HG02588 (cell line): Measurements from ENCODE around the gene BTBD9.

Experiments used
- ATAC-seq: cut with Tn5 transposase; IDR thresholded peaks from one replicate; pipeline ENCODE4 v1.9.1; 2021; ENCODE audit warnings: mild to moderate bottlenecking, moderate library complexity; ENCODE audit not compliant: unreplicated experiment

BTBD9 gene

DNA sequence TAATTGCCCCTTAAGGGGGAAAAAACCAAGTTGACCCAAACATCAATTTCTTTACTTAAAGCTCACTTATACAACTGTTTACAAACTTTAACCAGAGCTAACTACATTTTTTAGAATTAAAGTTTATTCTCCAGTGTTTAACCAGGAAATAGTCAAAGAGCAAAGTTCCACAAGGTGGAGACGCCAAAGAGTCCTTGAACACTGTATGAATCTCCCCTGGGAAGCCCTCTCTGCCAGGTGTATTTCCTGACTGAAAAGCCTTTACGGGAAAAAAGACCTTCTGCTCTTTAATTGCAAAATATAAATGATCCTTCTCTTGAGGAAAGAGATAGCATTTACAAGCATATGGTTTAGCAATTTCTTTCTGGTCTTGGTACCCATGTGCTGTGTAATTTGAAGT, 36.2 kb downstream of the BTBD9 start:
- no peak for ATAC-seq

DNA sequence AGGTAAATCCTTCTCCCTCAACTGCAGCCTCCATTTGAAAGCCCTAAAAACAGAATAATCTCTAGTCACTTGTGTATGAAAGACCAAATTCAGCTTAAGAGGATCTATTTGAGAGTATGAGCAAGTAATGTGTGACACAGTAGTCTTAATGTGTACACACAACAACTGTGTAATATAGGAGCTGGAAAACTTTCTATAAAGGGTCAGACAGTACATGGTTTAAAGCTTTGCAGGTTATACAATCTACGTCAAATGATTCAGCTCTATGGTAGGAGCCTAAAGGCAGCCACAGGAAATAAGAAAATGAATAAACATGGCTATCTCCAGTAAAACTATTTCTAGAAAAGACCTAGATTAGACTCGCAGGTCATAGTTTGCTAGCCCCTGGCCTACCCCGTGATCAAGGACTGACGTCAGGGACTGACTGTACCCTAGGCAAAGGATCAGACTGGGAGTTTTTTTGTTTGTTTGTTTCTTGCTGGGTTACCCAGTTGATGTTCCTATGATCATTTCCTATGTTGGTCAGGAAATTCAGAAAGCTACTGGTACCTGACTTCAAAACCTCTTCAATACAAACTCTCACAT, 39.7 kb downstream of the BTBD9 start:
- no peak for ATAC-seq

DNA sequence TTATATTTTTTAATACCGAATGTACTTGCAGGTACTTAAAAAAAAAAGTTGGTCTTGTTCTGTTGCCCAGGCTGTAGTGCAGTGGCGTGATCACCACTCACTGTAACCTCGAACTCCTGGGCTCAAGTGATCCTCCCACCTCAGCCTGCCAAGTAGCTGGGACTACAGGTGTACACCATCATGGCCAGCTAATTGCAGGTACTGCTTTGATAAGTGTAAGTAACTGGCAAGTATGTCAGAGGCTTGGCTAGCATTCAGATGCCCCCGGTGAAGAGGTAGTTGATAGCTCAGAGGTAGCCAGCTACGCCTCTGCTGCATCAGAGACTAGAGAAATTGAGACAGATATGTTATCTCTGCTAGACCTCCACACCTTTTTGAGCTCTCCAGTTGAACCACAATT, 40.5 kb downstream of the BTBD9 start:
- ATAC-seq, result no peak

GRCh38 chr6:38593998-38594665, 45.6 kb downstream of the BTBD9 start:
- ATAC-seq, result no peak

DNA sequence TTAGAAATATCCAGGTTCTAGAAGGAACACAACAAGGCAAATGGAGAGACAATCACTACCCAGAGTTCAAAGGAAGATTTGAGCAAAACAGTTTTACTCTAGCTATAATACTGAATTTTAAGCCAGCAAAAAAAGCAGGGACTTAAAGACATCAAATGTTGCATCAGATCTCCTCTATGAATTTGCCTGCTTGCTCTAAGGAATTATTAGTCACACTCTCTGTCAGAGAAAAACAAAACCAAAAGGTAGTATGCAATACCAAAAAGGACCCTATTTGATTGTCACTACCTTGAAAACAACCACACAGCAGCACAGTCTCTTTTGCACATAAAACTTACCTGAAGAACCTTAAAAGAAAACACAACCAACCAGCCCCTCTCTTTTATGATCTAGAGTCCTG, 46.3 kb downstream of the BTBD9 start:
- ATAC-seq, result no peak

DNA sequence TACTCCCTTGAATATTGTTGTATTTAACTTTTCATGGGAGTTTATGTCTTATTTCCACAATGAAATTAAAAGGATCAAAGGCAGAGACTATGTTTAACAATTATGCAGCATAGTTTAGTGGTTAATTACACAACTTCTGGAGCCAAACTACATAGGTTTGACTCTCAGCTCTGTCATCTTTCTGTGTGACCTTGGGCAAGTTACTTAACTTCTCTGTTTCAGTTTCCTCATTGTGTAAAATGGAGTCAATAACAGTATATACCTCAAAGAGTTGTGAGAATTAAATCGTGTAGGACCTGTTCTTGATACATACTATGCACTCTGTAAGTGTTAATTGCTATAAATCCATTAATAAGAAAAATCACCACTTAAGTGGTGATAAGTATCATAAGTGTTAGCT, 48.3 kb downstream of the BTBD9 start:
- ATAC-seq, result no peak

DNA sequence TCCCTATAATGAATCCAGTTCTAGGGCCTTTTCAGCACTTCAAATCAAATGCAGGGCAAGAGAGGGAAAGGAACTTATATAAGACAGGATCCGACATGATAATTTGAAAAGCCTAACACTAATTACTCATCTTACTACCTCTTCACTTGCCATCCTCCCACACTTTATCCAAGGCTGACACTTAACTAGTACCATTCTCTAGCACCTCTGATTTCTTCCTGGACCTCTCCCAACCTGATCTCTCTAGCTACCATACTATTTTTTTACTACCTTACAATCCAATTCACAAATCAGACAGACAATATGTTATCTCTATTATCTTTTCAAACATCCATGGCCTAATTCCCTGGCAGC, 50.4 kb downstream of the BTBD9 start:
- ATAC-seq, result no peak

GRCh38 chr6:38588631-38589366, 50.9 kb downstream of the BTBD9 start:
- no peak for ATAC-seq

DNA sequence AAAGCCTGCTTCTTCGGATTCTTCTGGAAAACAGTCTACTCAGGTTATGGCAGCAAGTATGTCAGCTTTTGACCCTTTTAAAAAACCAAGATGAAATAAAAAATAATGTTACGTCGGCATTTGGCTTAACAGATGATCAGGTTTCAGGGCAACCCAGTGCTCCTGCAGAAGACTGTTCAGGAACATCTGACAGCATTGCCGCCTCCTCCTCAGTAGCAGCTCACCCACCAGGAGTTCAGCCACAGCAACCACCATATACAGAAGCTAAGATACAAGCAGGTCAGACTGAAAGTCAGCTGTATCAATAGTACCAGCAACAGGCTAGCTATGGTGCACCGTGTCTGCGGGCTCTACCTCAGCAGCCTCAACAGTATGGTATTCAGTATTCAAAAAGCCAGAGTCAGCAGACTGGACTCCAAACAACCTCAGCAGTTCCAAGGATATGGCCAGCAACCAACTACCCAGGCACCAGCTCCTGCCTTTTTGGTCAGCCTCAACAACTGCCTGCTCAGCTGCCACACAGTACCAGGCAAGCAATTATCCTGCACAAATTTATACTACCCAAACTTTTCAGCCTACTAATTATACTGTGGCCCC, 51.9 kb downstream of the BTBD9 start:
- ATAC-seq, result no peak

DNA sequence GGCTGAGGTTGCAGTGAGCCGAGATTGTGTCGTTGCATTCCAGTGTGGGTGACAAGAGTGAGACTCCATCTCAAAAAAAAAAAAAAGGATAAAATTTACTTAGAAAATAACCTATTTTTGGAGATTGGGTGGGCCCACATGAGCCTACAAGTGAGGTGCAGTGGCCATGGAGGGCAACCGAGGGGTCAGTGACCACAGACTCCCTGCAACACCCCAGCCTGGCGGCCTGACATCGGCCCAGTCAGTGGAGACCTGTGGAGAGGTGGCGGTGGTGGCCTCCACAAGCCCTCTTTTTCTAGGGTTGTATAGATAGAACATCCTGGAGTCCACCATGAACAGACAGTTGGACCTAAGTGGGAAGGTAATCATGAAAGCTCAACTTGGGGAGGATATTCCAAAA, 52.7 kb downstream of the BTBD9 start:
- no peak for ATAC-seq

DNA sequence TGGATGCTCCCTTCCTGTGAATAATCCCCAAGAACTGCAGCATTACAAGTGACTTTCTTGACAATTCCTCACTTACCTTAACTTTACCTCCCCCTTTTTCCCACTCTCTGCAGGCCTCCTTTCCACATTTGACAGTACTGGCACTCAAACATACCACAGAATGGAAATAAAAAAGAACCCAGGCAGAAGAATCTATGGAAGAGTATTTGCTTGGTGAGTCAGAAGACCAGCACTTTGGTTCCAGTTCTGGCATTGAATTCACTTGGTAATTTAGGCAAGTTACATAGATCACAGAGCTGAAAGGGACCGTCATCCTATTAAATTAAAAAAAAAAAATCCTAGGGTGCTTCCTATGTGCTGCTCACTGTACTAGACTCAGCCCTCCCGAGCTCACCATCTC, 55.0 kb downstream of the BTBD9 start:
- no peak for ATAC-seq

DNA sequence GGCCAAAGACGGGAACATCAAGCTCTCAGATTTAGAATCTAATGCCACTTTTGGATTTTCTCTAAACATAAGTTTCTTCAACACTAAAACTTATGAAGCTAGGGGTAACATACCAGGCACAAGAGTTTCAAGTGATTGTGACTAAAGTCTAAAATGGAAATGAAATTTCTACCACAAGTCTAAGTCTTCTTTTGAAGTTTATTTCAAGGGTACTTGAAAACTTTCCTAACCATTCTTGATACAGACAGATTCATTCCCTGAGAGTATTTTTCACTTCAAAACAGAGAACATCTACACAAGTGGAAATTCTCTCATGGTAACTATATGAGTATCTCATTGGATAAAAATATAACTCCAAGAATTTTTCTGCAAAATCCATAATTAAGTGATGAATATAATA, 56.2 kb downstream of the BTBD9 start:
- no peak for ATAC-seq

GRCh38 chr6:38580030-38580429, 59.7 kb downstream of the BTBD9 start:
- ATAC-seq, result no peak

- no peak for ATAC-seq
These were observed 60.6 kb downstream of the BTBD9 start for GRCh38 chr6:38579010-38579628.

- ATAC-seq, result no peak
These were observed 61.7 kb downstream of the BTBD9 start for GRCh38 chr6:38578075-38578474.

DNA sequence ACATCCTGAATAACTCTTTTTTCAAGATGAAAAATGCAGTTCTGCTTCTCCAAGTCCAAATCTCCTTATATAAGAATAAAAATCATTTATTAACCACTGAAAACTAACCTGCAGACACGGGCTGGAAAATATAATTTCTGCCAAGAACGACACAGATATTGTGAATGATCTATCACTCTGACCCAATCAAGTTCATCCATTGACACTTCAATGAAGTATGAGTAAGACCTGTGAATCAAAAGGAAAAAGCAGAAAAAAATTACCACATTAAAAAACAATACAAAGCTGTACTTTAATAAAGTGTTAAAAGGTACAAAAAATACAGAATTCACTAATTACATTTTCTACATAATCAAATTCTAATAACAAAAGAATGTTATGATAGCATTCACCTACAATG, 62.2 kb downstream of the BTBD9 start:
- no peak for ATAC-seq

GRCh38 chr6:38573801-38574395, 65.8 kb downstream of the BTBD9 start:
- ATAC-seq, result no peak

GRCh38 chr6:38572186-38572813, 67.4 kb downstream of the BTBD9 start:
- no peak for ATAC-seq

DNA sequence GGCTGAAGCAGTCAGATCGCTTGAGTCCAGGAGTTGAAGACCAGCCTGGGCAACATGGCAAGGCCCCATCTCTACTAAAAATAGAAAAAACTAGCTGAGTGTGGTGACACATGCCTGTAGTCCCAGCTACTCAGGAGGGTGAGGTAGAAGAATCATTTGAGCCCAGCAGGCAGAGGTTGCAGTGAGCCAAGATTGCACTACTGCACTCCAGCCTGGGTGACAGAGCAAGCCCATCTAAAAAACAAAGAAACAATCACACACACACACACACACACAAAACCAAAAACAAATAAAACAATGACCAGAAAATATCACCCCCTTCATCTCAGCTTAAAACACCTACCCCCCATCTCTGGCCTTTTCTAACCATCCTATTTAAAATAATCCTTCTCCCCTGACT, 68.0 kb downstream of the BTBD9 start:
- no peak for ATAC-seq

DNA sequence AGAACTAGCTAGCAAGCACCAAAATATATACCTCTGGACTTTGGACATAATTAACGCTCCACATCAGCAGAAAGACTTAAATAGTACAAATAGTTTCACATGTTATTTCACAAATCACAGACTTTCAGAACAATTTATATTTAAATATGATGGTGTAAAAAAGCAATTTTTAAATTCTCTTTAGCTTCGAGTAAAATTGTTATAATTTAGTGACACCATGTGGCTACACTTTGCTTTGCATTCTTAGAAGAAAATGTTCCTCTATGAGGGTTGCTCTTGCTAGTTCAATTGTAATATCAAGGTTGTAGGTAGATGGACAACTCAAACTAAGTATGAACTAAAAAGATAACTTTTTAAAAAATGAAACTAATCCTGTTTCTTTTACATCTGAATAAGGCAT, 69.0 kb downstream of the BTBD9 start:
- ATAC-seq, result no peak

- ATAC-seq, result no peak
These were observed 72.3 kb downstream of the BTBD9 start for GRCh38 chr6:38567436-38567835.
